Subcutaneous abdominal adipose tissue (tissue), 5 donors: ENCODE measurements around the gene FZR1.

Source experiments
- H3K27ac ChIP-seq: one replicate; pipeline ENCODE4 v1.7.0; 2013; ENCODE audit warnings: low read depth, mild to moderate bottlenecking, inconsistent platforms, low read length, moderate library complexity
- H3K27me3 ChIP-seq, 5 donors: one replicate each; pipeline ENCODE4 v1.7.0; 2013; ENCODE audit warnings: low read length in 5 of 5, inconsistent platforms in 1 of 5; ENCODE audit not compliant: control insufficient read depth in 5 of 5, insufficient read depth in 4 of 5
- H3K36me3 ChIP-seq, 5 donors: one replicate each; pipeline ENCODE4 v1.7.0; 2013; ENCODE audit warnings: low read length in 5 of 5; ENCODE audit not compliant: control insufficient read depth in 5 of 5, insufficient read depth in 5 of 5
- H3K4me1 ChIP-seq, 5 donors: one replicate each; pipeline ENCODE4 v1.7.0; 2013; ENCODE audit warnings: low read length in 5 of 5, mild to moderate bottlenecking in 3 of 5, moderate library complexity in 1 of 5; ENCODE audit not compliant: control insufficient read depth in 5 of 5, insufficient read depth in 5 of 5
- H3K4me3 ChIP-seq, 5 donors: one replicate each; pipeline ENCODE4 v1.7.0; 2013; ENCODE audit warnings: low read length in 5 of 5, low read depth in 1 of 5
- H3K9ac ChIP-seq, 5 donors: one replicate each; pipeline ENCODE4 v1.7.0; 2013; ENCODE audit warnings: low read length in 5 of 5, mild to moderate bottlenecking in 4 of 5, moderate library complexity in 3 of 5
- H3K9me3 ChIP-seq, 5 donors: one replicate each; pipeline ENCODE4 v1.7.0; 2013; ENCODE audit warnings: low read length in 5 of 5; ENCODE audit not compliant: control insufficient read depth in 5 of 5
- donor health status: healthy.
- donor health status: healthy.
- donor health status: healthy.
- donor health status: healthy.
- donor health status: healthy.

The FZR1 gene

DNA sequence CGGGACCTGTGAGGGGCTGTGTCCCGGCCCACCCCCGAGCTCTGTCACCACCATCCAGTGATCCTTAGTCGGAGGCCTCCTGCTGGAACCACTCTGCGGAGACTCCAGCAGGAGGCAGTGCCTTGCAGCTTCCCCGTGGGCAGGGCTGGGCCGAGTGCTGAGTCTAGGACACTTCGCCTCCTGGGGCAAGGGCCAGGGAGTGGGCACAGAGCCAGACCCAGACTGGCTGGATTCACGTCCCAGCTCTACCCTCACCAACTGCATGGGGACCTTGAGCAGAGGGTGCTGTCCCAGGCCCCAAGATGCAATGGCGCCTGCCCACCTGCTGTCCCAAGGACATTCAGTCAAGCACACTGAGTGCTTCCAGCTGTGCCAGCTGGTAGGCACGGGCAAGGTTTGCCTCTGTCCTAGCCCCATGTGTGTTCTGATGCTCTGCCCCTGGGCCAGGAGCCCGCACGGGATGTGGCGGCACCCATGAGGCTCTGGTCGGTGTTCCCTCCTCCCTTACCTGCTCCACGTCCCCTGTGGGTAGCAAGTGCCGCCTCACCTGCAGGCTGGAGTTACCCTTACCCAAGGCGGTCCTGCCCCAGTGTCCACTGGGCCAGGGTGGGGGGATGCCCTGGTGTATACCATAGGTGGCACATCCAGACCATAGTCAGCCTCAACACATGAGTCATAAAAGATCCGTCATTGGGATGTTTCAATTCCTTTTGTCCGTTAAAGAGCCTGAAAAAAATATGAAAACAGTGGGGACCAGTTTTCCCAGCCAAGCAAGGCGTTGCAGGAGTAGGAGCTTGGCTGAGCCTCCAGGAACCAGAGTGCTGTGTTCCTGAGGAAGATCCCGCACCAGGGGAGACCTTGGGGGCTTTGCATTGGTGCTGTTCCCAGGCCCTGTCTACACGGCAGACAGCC lies 7.4 kb downstream of the FZR1 start:
- H3K9ac ChIP-seq = no peak overlapping the region

GRCh38 chr19:3514930-3515329 lies 8.8 kb downstream of the FZR1 start:
- Histone ChIP-seq H3K4me3 (no peak overlapping the region), H3K4me1 (peaks cover 2 to 45% (median 33%) of the 10 kb centered on the region in 5 donors), H3K27me3 (no peaks in the 10 kb centered on the region), H3K36me3 (peaks cover 0 to 26% (median 22%) of the 10 kb centered on the region in 5 donors), H3K27ac (no peak overlapping the region), H3K9ac (peak overlapping the region in 2 of 5 donors; percentile 20 to 42), H3K9me3 (no peaks in the 10 kb centered on the region)

More for the DNA sequence above, 7.4 kb downstream of the FZR1 start:
- Histone ChIP-seq H3K4me3 (no peak overlapping the region), H3K36me3 (peaks cover 0 to 25% (median 16%) of the 10 kb centered on the region in 5 donors), H3K27ac (no peak overlapping the region), H3K9me3 (no peaks in the 10 kb centered on the region), H3K27me3 (no peaks in the 10 kb centered on the region), H3K4me1 (peaks cover 2 to 50% (median 37%) of the 10 kb centered on the region in 5 donors)

GRCh38 chr19:3515891-3516422 lies 9.8 kb downstream of the FZR1 start:
- Histone ChIP-seq H3K27me3 (no peaks in the 10 kb centered on the region), H3K9ac (no peak overlapping the region), H3K4me1 (peaks cover 2 to 43% (median 33%) of the 10 kb centered on the region in 5 donors), H3K9me3 (no peaks in the 10 kb centered on the region), H3K27ac (no peak overlapping the region), H3K4me3 (no peak overlapping the region), H3K36me3 (peaks cover 0 to 26% (median 17%) of the 10 kb centered on the region in 5 donors)

GRCh38 chr19:3516675-3517207 lies 10.6 kb downstream of the FZR1 start:
- H3K4me3 ChIP-seq = no peak overlapping the region
- peak overlapping the region in 1 of 5 donors; percentile 2 for H3K9ac ChIP-seq
- H3K27ac ChIP-seq = no peak overlapping the region
- peaks cover 0 to 25% (median 14%) of the 10 kb centered on the region in 5 donors for H3K36me3 ChIP-seq
- H3K27me3 ChIP-seq = no peaks in the 10 kb centered on the region
- peaks cover 2 to 35% (median 27%) of the 10 kb centered on the region in 5 donors for H3K4me1 ChIP-seq
- H3K9me3 ChIP-seq = no peaks in the 10 kb centered on the region

- Histone ChIP-seq H3K27me3 (no peaks in the 10 kb centered on the region), H3K36me3 (peaks cover 0 to 34% (median 18%) of the 10 kb centered on the region in 5 donors), H3K9ac (no peak overlapping the region), H3K4me3 (no peak overlapping the region), H3K9me3 (no peaks in the 10 kb centered on the region), H3K4me1 (peaks cover 2 to 26% (median 19%) of the 10 kb centered on the region in 5 donors), H3K27ac (no peak overlapping the region)
Measured at GRCh38 chr19:3517638-3518037, 11.5 kb downstream of the FZR1 start.

DNA sequence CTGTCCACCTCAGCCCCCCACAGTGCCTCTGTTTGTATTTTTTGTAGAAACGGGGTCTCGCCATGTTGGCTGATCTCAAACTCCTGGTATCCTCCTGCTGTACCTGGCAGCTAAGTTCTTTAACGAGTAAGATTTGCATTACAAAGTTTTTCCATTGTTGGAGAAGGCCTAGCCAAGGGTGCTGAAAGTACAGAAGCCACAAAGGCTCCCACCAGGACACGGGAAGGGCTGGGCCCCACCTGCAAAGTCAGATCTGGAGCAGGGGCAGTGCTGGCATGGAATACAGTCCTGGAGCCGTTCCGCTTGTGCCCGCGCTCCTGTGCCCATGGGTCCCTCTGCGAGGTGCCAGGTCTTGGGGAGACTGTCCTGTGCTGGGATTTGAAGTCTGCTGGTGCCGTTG lies 12.1 kb downstream of the FZR1 start:
- Histone ChIP-seq H3K9ac (no peak overlapping the region), H3K27me3 (no peaks in the 10 kb centered on the region), H3K9me3 (no peaks in the 10 kb centered on the region), H3K36me3 (peaks cover 0 to 41% (median 22%) of the 10 kb centered on the region in 5 donors), H3K4me3 (no peak overlapping the region), H3K27ac (no peak overlapping the region), H3K4me1 (peaks cover 2 to 20% (median 13%) of the 10 kb centered on the region in 5 donors)

- Histone ChIP-seq H3K9ac (no peak overlapping the region), H3K4me1 (peaks cover 0 to 16% (median 9%) of the 10 kb centered on the region in 5 donors), H3K9me3 (no peaks in the 10 kb centered on the region), H3K36me3 (peaks cover 0 to 45% (median 26%) of the 10 kb centered on the region in 5 donors), H3K4me3 (no peak overlapping the region), H3K27me3 (no peaks in the 10 kb centered on the region), H3K27ac (no peak overlapping the region)
Measured at GRCh38 chr19:3518659-3519058, 12.5 kb downstream of the FZR1 start.

DNA sequence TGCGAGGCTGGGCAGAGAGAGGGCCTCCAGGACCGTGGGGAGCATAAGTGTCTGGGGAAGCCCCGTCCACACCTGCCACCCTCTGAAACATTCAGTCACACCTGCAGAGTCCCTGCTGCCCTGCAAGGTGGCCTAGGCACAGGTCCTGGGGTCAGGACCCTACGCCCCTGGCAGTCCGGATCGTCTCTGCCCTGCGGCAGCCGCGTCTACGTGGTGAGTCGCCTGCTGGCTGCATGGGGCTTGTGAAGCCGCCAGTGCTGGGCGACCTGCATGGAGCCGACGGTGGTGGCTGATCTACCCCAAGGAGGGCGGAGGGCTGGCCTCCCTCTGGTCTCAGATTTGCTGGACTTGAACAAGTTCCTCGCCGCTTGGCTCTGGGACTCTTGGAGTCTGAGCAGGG lies 13.0 kb downstream of the FZR1 start:
- peaks cover 0 to 11% (median 9%) of the 10 kb centered on the region in 5 donors for H3K4me1 ChIP-seq
- H3K4me3 ChIP-seq = no peak overlapping the region
- no peak overlapping the region for H3K27ac ChIP-seq
- peaks cover 0 to 49% (median 30%) of the 10 kb centered on the region in 5 donors for H3K36me3 ChIP-seq
- H3K27me3 ChIP-seq = no peaks in the 10 kb centered on the region
- H3K9ac ChIP-seq = no peak overlapping the region
- no peaks in the 10 kb centered on the region for H3K9me3 ChIP-seq

- Histone ChIP-seq H3K4me3 (no peak overlapping the region), H3K36me3 (peaks cover 0 to 60% (median 40%) of the 10 kb centered on the region in 5 donors), H3K9ac (no peak overlapping the region), H3K27me3 (no peaks in the 10 kb centered on the region), H3K27ac (no peak overlapping the region), H3K9me3 (no peaks in the 10 kb centered on the region), H3K4me1 (peaks cover 0 to 4% (median 0%) of the 10 kb centered on the region in 5 donors)
Measured at GRCh38 chr19:3520166-3521103, 14.3 kb downstream of the FZR1 start.
